ENCODE results near the gene DCTN4.

DCTN4 gene

DNA sequence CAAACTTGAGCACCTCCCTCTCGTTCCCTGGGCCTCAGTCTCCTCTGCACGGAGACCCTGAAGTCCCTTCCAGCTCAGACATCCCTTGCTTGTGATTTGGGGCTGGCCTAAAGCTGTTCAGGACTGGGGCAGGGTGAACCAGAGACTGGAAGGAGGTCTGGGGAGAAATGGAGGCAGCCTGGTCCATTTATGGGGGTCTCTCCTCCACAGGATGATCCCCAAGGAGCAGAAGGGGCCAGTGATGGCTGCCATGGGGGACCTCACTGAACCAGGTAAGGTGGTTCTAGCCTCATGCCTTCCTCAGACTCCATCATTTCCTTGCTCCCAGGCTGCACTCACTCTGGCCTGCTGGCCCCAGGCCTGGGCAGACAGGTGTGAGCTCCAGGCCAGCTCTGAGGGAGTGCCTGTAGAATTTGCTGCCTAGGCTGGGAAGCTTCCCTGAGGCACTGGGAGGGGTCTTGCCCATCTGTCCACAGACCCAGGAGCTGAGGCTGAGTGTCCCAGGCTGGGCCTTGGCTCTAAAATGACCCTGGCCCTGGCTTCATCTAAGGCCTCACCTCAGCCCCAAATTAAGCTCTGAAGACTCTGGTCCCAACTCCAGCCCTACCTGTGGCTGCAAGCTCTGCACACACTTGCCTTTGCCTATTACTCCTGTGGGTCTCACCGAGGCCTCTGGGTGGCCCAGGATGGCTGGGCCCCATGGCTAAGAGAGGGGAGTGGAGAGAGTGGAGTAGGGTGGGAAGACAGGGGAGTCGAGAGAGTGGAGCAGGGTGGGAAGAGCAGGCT, 95.9 kb downstream of the DCTN4 start:
- no peak for ATAC-seq (replicated peaks)
- no peak overlapping the region for H3K4me3 Mint-ChIP-seq

DNA sequence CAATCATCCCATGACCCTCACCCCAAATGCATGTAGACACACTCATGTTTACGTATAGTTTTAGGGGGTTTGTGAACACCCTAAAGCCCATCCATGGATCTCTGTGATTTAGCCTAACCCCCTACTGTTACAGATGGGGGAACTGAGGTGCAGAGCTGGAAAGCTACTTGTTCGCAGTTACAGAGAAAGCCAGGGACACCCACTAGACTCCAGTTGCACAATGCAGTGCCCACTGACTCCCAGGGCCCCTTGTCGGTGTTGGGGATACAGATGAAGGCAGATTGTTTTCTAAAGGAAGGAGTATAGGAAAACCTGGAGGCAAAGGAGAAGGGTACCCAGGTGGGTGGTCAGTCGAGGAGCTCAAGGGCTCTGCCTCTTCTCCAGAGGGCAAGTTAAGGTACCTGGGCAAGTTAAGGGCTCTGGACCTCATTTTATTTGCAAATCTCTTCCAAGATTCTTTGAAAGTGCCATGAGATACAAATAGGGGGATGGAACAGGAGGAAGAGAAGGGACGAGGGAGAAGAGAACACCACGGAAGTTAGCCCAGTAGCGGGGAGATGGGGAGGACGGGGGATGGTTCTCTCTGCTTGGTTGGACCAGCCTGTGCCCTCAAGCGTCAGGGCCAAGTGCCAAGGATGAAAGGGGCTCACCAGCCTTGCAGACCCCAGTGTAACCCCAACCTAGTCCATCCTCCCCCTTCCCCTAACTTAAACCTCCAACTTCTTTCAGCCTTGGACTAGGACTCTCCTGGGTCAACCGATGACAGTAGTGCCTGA, 96.8 kb downstream of the DCTN4 start:
- Mint-ChIP-seq H3K4me3 (no peak overlapping the region), H3K27ac (no peak overlapping the region), H3K9me3 (no peaks in the 10 kb centered on the region), H3K4me1 (ENCODE audit: low read depth in 2 of 2) (peaks cover 7% of the 10 kb centered on the region in 2 donors), H3K36me3 (ENCODE audit: insufficient read depth) (no peaks in the 10 kb centered on the region), H3K27me3 (peaks cover 17 to 45% of the 10 kb centered on the region in 2 donors)
- ATAC-seq (replicated peaks) = no peak
- no peak for DNase-seq

More for the DNA sequence above, 95.9 kb downstream of the DCTN4 start:
- DNase-seq = no peak
- Mint-ChIP-seq H3K4me1 (ENCODE audit: low read depth in 2 of 2) (no peaks in the 10 kb centered on the region), H3K9me3 (no peaks in the 10 kb centered on the region), H3K27me3 (peaks cover 17 to 45% of the 10 kb centered on the region in 2 donors), H3K36me3 (ENCODE audit: insufficient read depth) (no peaks in the 10 kb centered on the region), H3K27ac (no peak overlapping the region)

DNA sequence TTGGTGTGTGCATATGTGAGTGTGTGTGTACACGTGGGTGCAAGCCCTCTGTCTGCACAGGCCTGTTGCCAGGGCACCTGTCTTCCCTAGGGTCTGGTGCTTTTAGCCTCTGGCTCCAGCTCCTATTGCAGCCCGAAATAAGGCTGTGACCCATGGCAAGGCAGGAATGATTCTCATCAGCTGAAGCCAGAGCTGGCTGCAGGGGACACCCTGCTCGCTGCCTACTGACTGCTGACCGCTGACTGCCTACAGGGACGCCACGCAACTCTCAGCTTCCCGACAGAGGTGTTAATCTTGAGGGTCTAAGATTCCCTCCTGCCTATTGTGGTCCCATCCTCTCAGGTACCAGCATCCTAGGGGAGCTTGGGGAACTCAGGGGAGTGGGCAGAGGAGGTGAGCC, 97.7 kb downstream of the DCTN4 start, which contains the start of gene MYOZ3:
Gene MYOZ3, plus strand, starts transcription at position 166 of the 400 bp plus-strand sequence. CDS start 1,691 bp downstream, outside the sequence.
- H3K4me3 Mint-ChIP-seq = no peak within 1 kb of the TSS
- peaks cover 17 to 45% of the 10 kb centered on the region in 2 donors for H3K27me3 Mint-ChIP-seq
- H3K4me1 Mint-ChIP-seq (ENCODE audit: low read depth in 2 of 2) = peaks cover 7% of the 10 kb centered on the region in 2 donors
- no peaks in the 10 kb centered on the region for H3K36me3 Mint-ChIP-seq (ENCODE audit: insufficient read depth)
- no peaks in the 10 kb centered on the region for H3K9me3 Mint-ChIP-seq
- no peak within 1 kb of the TSS for H3K27ac Mint-ChIP-seq
- DNase-seq (no peak), ATAC-seq (replicated peaks) (no peak)

DNA sequence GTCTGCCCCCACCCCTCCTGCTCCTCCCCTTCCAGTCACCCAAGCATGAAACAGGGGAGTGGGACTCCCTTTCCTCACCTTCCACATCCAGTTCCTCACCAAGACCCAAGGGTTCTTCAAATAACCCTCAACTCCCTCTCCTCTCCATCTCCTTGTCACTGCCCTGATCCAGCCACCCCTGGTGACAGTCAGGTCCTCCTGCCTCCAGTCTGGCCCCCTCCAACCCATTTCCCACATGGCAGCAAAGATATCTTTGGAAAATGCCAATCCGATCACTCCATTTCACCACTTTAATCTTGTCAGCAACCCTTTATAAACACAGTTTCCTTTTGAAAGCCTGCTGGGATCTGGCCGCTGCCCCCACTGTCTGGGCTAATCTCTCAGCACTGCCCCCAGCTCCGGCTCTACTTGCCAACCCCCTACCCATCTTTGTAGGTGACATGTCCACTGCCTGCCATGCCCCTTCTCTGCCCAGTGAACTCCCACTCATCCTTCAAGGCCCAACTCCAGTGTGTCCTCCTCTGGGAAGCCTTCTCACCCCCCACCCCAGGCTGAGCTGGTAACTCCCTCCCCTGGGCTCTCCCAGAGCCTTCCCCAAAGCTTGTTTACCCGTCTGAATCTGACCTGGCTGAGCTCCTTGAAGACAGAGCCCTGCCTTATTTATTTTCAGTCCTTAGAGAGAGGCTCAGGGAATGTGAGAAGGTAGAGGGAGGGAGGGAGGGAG, 98.5 kb downstream of the DCTN4 start:
- H3K27me3 Mint-ChIP-seq = peaks cover 17 to 44% of the 10 kb centered on the region in 2 donors
- no peaks in the 10 kb centered on the region for H3K36me3 Mint-ChIP-seq (ENCODE audit: insufficient read depth)
- H3K9me3 Mint-ChIP-seq = no peaks in the 10 kb centered on the region
- peaks cover 7% of the 10 kb centered on the region in 2 donors for H3K4me1 Mint-ChIP-seq (ENCODE audit: low read depth in 2 of 2)
- H3K27ac Mint-ChIP-seq = no peak overlapping the region
- no peak overlapping the region for H3K4me3 Mint-ChIP-seq
- no peak for ATAC-seq (replicated peaks)
- DNase-seq = no peak

DNA sequence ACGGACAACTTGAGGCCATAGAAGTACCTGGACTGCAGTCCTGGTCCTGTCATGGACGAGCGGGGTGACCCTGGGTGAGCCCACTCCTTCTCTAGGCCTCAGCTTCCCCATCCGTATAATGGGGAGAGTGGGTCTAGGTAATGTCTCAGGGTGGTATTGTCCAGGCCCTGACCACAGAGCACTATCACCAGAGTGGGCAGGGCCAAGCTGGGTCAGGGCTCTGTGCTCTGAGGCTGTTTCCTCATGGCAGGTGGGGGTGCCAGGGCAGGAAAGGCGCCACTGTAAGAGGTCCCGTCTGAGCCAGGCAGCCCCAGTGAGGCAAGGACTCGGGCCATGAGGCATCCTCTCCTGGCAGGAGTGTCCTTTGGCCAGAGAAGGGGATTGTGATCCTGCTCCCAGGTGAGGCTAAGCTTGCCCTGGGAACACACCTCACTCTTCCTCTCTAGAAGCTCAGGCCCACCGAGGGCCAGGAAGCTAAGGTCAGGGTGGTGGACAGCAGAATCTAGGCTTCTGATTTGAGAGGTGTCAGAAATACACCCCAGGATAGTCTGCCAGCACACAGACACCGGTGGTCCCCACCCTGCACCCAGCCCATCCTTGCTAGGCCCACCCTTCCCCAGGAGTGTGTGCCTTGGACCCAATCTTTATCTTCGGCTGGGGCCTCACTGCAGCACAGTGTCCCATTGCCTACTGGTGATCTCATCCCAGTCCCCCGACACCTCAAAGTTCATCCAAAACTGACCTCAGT, 99.3 kb downstream of the DCTN4 start:
- Mint-ChIP-seq H3K27ac (no peak overlapping the region), H3K4me3 (no peak overlapping the region), H3K4me1 (ENCODE audit: low read depth in 2 of 2) (peaks cover 7% of the 10 kb centered on the region in 2 donors), H3K9me3 (no peaks in the 10 kb centered on the region), H3K36me3 (ENCODE audit: insufficient read depth) (no peaks in the 10 kb centered on the region), H3K27me3 (peaks cover 17 to 37% of the 10 kb centered on the region in 2 donors)
- ATAC-seq (replicated peaks) (no peak), DNase-seq (no peak)

DNA sequence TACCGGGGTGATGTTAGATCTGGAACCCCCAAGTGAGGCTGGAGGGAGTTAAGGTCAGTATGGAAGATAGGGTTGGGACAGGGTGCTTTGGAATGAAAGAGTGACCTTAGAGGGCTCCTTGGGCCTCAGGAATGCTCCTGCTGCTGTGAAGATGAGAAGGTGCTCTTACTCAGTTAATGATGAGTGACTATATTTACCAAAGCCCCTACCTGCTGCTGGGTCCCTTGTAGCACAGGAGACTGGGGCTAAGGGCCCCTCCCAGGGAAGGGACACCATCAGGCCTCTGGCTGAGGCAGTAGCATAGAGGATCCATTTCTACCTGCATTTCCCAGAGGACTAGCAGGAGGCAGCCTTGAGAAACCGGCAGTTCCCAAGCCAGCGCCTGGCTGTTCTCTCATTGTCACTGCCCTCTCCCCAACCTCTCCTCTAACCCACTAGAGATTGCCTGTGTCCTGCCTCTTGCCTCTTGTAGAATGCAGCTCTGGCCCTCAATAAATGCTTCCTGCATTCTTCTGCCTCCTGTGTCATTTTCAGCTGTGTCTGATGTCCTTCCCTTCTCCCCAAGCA, 100.0 kb downstream of the DCTN4 start:
- DNase-seq (no peak), ATAC-seq (replicated peaks) (no peak)
- Mint-ChIP-seq H3K27me3 (peaks cover 17 to 36% of the 10 kb centered on the region in 2 donors), H3K27ac (no peak overlapping the region), H3K9me3 (no peaks in the 10 kb centered on the region), H3K4me1 (ENCODE audit: low read depth in 2 of 2) (peaks cover 7 to 8% of the 10 kb centered on the region in 2 donors), H3K4me3 (no peak overlapping the region), H3K36me3 (ENCODE audit: insufficient read depth) (no peaks in the 10 kb centered on the region)
